ENCODE results near the gene MRPL43. TPM values are rescaled to one million over a fixed set of nuclear protein-coding genes. Genes with fewer than 3 reads are reported as not detected.

The MRPL43 gene
- total and polyA plus RNA-seq, 2 donors (not counting 1 experiment from before 2014, with no cell fraction given), result 56.2 to 99.4 TPM

DNA sequence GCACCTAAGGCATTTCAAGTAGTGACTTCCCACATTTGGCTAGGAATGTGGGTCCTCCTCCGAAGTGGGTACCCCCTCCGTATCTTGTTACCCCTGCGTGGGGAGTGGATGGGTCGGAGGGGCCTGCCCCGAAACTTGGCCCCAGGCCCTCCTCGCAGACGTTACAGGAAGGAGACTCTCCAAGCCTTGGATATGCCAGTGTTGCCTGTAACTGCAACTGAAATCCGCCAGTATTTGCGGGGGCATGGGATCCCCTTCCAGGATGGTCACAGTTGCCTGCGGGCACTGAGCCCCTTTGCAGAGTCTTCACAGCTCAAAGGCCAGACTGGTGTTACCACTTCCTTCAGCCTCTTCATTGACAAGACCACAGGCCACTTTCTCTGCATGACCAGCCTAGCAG, 869 bp upstream of the MRPL43 start:
- peak overlapping the region; percentile 98 for H2AFZ ChIP-seq (ENCODE audit: insufficient read depth, low read depth, low read length, poor library complexity, severe bottlenecking)
- H3K9ac ChIP-seq (ENCODE audit: low read length), result peak overlapping the region; percentile 77
- peaks cover 0 to 30% of the 10 kb centered on the region in 2 experiments for H3K36me3 ChIP-seq (replicated peaks in 1 of 2; ENCODE audit: control extremely low read depth in 1 of 2, control insufficient read depth in 1 of 2, extremely low read depth in 1 of 2, insufficient read depth in 2 of 2, low read length in 1 of 2)
- POLR2A ChIA-PET, result interaction anchor here (2.4 kb wide), 1 partner anchor 9 kb away, joined by 15 read pairs; no protein-coding TSS in a partner anchor
- TF ChIP-seq EZH2 (IDR thresholded peaks at IDR 0.05; ENCODE audit: borderline replicate concordance, insufficient read depth, low read depth, low read length, poor library complexity, severe bottlenecking), result no peak
- TF ChIP-seq, protein P1, sequence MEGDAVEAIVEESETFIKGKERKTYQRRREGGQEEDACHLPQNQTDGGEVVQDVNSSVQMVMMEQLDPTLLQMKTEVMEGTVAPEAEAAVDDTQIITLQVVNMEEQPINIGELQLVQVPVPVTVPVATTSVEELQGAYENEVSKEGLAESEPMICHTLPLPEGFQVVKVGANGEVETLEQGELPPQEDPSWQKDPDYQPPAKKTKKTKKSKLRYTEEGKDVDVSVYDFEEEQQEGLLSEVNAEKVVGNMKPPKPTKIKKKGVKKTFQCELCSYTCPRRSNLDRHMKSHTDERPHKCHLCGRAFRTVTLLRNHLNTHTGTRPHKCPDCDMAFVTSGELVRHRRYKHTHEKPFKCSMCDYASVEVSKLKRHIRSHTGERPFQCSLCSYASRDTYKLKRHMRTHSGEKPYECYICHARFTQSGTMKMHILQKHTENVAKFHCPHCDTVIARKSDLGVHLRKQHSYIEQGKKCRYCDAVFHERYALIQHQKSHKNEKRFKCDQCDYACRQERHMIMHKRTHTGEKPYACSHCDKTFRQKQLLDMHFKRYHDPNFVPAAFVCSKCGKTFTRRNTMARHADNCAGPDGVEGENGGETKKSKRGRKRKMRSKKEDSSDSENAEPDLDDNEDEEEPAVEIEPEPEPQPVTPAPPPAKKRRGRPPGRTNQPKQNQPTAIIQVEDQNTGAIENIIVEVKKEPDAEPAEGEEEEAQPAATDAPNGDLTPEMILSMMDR (IDR thresholded peaks at IDR 0.05), result no peak
- ATAC-seq (ENCODE audit: low read depth), result no peak
- H3K4me1 ChIP-seq (ENCODE audit: control insufficient read depth in 2 of 2, insufficient read depth in 2 of 2, low read length in 2 of 2), result peaks cover 18 to 28% of the 10 kb centered on the region in 2 donors
- CTCF ChIA-PET, result interaction anchor here (0.7 to 5.6 kb wide), 6 partner anchors 9 to 72 kb away, joined by 3 to 49 read pairs (median 5); partner anchors contain the start of gene LZTS2
- intact Hi-C loops (cut with micrococcal nuclease), result no loop called here
- 77% methylated on average over 10 of the region's 10 CpGs for WGBS (ENCODE audit: insufficient coverage)
- H3K9me3 ChIP-seq (ENCODE audit: control extremely low read depth in 1 of 3, control insufficient read depth in 2 of 3, insufficient read depth in 1 of 3, low read length in 2 of 3), result no peaks in the 10 kb centered on the region
- no peaks in the 10 kb centered on the region for H3K27me3 ChIP-seq (replicated peaks in 1 of 4; ENCODE audit: control extremely low read depth in 1 of 4, control insufficient read depth in 3 of 4, insufficient read depth in 4 of 4, low read length in 3 of 4)
- Mint-ChIP-seq H3K9me3 (ENCODE audit: insufficient read depth) (no peaks in the 10 kb centered on the region), H3K4me3 (peak overlapping the region; percentile 97), H3K4me1 (peaks cover 36% of the 10 kb centered on the region), H3K27me3 (no peaks in the 10 kb centered on the region), H3K27ac (no peak overlapping the region)
- DNase-seq, result no peak
- peaks cover 22% of the 10 kb centered on the region for H4K20me1 ChIP-seq (ENCODE audit: control insufficient read depth, insufficient read depth, low read length, poor library complexity, severe bottlenecking)
- peak overlapping the region; percentile 68 to 95 (median 94) for H3K4me3 ChIP-seq (ENCODE audit: control extremely low read depth in 1 of 5, extremely low read depth in 1 of 5, insufficient read depth in 1 of 5, low read depth in 2 of 5, low read length in 4 of 5)
- no peak overlapping the region for H3K27ac ChIP-seq (ENCODE audit: low read length in 2 of 2)
- H3K4me2 ChIP-seq (replicated peaks; ENCODE audit: low read depth, low read length, poor library complexity, severe bottlenecking), result peak overlapping the region; percentile 82
- peaks cover 47% of the 10 kb centered on the region for H3K79me2 ChIP-seq (ENCODE audit: control insufficient read depth, insufficient read depth, low read length)

DNA sequence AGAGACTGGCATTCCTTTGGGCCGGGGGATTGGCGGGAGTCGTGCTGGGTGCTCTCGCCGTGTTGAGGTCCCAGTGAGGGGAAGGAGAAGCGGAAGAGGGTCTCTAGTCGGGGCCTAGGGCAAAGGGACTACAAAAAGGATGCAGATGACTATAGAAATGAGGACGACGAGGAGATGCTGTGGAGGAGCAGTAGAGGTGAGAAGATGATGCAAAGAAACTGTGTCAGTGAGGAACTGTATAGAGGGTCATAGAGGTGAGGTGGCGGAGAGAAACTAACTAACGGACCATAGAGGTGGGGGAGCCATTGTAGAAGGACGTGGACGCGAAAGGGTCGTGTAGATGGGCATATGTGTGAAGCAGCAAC, 370 bp upstream of the MRPL43 start:
- no peaks in the 10 kb centered on the region for H3K27me3 Mint-ChIP-seq
- Histone ChIP-seq H3K4me2 (replicated peaks; ENCODE audit: low read depth, low read length, poor library complexity, severe bottlenecking) (peak overlapping the region; percentile 82), H3K4me3 (ENCODE audit: control extremely low read depth in 1 of 5, extremely low read depth in 1 of 5, insufficient read depth in 1 of 5, low read depth in 2 of 5, low read length in 4 of 5) (peak overlapping the region; percentile 68 to 95 (median 94)), H3K9me3 (ENCODE audit: control extremely low read depth in 1 of 3, control insufficient read depth in 2 of 3, insufficient read depth in 1 of 3, low read length in 2 of 3) (no peaks in the 10 kb centered on the region), H3K36me3 (replicated peaks in 1 of 2; ENCODE audit: control extremely low read depth in 1 of 2, control insufficient read depth in 1 of 2, extremely low read depth in 1 of 2, insufficient read depth in 2 of 2, low read length in 1 of 2) (peaks cover 0 to 33% of the 10 kb centered on the region in 2 experiments), H2AFZ (ENCODE audit: insufficient read depth, low read depth, low read length, poor library complexity, severe bottlenecking) (peak overlapping the region; percentile 98), H3K4me1 (ENCODE audit: control insufficient read depth in 2 of 2, insufficient read depth in 2 of 2, low read length in 2 of 2) (peaks cover 18 to 28% of the 10 kb centered on the region in 2 donors), H3K79me2 (ENCODE audit: control insufficient read depth, insufficient read depth, low read length) (peaks cover 47% of the 10 kb centered on the region), H3K27ac (ENCODE audit: low read length in 2 of 2) (peak overlapping the region; percentile 15 to 51), H3K9ac (ENCODE audit: low read length) (peak overlapping the region; percentile 77), H3K27me3 (replicated peaks in 1 of 4; ENCODE audit: control extremely low read depth in 1 of 4, control insufficient read depth in 3 of 4, insufficient read depth in 4 of 4, low read length in 3 of 4) (no peaks in the 10 kb centered on the region), H4K20me1 (ENCODE audit: control insufficient read depth, insufficient read depth, low read length, poor library complexity, severe bottlenecking) (peaks cover 22% of the 10 kb centered on the region)
- H3K4me1 Mint-ChIP-seq, result peaks cover 36% of the 10 kb centered on the region
- DNase-seq, result no peak
- peak overlapping the region; percentile 84 for H3K27ac Mint-ChIP-seq
- TF ChIP-seq EZH2 (IDR thresholded peaks at IDR 0.05; ENCODE audit: borderline replicate concordance, insufficient read depth, low read depth, low read length, poor library complexity, severe bottlenecking), result no peak
- TF ChIP-seq, protein P1 (IDR thresholded peaks at IDR 0.05), result no peak
- ATAC-seq (ENCODE audit: low read depth), result no peak
- 2% methylated on average over 14 of the region's 15 CpGs for WGBS (ENCODE audit: insufficient coverage)
- peak overlapping the region; percentile 97 for H3K4me3 Mint-ChIP-seq
- CTCF ChIA-PET, result interaction anchor here (1.3 to 5.6 kb wide), 4 partner anchors 10 to 27 kb away, joined by 3 to 49 read pairs (median 16); partner anchors contain the start of gene LZTS2
- POLR2A ChIA-PET, result interaction anchor here (2.4 kb wide), 1 partner anchor 9 kb away, joined by 15 read pairs; no protein-coding TSS in a partner anchor
- intact Hi-C loops (cut with micrococcal nuclease), result loop anchor here (1.0 to 2.0 kb wide), 5 partner anchors 10 to 701 kb away; partner anchors contain the start of genes BLOC1S2 and SLF2
- H3K9me3 Mint-ChIP-seq (ENCODE audit: insufficient read depth), result no peaks in the 10 kb centered on the region

Measured in B cell (primary cell).